ENCODE measurements around the gene SNAPC1. TPM values are rescaled to one million over a fixed set of nuclear protein-coding genes. Genes with fewer than 3 reads are reported as not detected.
"Not testable (repeated sequence)": the region's sequence is repeated elsewhere in the genome, so short reads cannot be mapped to it uniquely, and the experiment has no call there.

The SNAPC1 gene
- polyA plus RNA-seq, 3 donors = 11.9 to 15.5 (median 14.9) TPM

GRCh38 chr14:61749264-61749663 is 13.0 kb upstream of the SNAPC1 start:
- DNase-seq (ENCODE audit: low read depth in 3 of 3, low spot score in 2 of 3) = no peak

GRCh38 chr14:61749867-61750266 is 12.4 kb upstream of the SNAPC1 start:
- no peak for DNase-seq (ENCODE audit: low read depth in 3 of 3, low spot score in 2 of 3)

GRCh38 chr14:61750708-61751474 is 11.3 kb upstream of the SNAPC1 start:
- peak in 2 of 3 donors; percentile 37 to 47 for DNase-seq (ENCODE audit: low read depth in 3 of 3, low spot score in 2 of 3)

- no peak for DNase-seq (ENCODE audit: low read depth in 3 of 3, low spot score in 2 of 3)
Measured at GRCh38 chr14:61751475-61751989, 10.7 kb upstream of the SNAPC1 start.

- no peak for DNase-seq (ENCODE audit: low read depth in 3 of 3, low spot score in 2 of 3)
Measured at GRCh38 chr14:61752626-61753025, 9.6 kb upstream of the SNAPC1 start.

GRCh38 chr14:61753631-61754030 is 8.6 kb upstream of the SNAPC1 start:
- no peak for DNase-seq (ENCODE audit: low read depth in 3 of 3, low spot score in 2 of 3)

- DNase-seq (ENCODE audit: low read depth in 3 of 3, low spot score in 2 of 3) = no peak
Measured at GRCh38 chr14:61754627-61755381, 7.4 kb upstream of the SNAPC1 start.

GRCh38 chr14:61755382-61755742 is 6.9 kb upstream of the SNAPC1 start:
- not testable (repeated sequence) for DNase-seq (ENCODE audit: low read depth in 3 of 3, low spot score in 2 of 3)

- DNase-seq (ENCODE audit: low read depth in 3 of 3, low spot score in 2 of 3) = no peak
Measured at GRCh38 chr14:61756135-61756534, 6.1 kb upstream of the SNAPC1 start.

GRCh38 chr14:61759878-61760277 is 2.3 kb upstream of the SNAPC1 start:
- DNase-seq (ENCODE audit: low read depth in 3 of 3, low spot score in 2 of 3) = no peak

GRCh38 chr14:61761557-61761956 is 663 bp upstream of the SNAPC1 start:
- DNase-seq (ENCODE audit: low read depth in 3 of 3, low spot score in 2 of 3) = no peak

- DNase-seq (ENCODE audit: low read depth in 3 of 3, low spot score in 2 of 3) = no peak
Measured at GRCh38 chr14:61764342-61765122, 2.3 kb downstream of the SNAPC1 start.

- no peak for DNase-seq (ENCODE audit: low read depth in 3 of 3, low spot score in 2 of 3)
Measured at GRCh38 chr14:61765225-61765943, 3.2 kb downstream of the SNAPC1 start.

- DNase-seq (ENCODE audit: low read depth in 3 of 3, low spot score in 2 of 3) = no peak
Measured at GRCh38 chr14:61766151-61766550, 3.9 kb downstream of the SNAPC1 start.

GRCh38 chr14:61768240-61768639 is 6.0 kb downstream of the SNAPC1 start:
- no peak for DNase-seq (ENCODE audit: low read depth in 3 of 3, low spot score in 2 of 3)

- DNase-seq (ENCODE audit: low read depth in 3 of 3, low spot score in 2 of 3) = no peak
Measured at GRCh38 chr14:61769893-61770292, 7.7 kb downstream of the SNAPC1 start.

GRCh38 chr14:61774861-61775260 is 12.6 kb downstream of the SNAPC1 start:
- DNase-seq (ENCODE audit: low read depth in 3 of 3, low spot score in 2 of 3) = no peak

GRCh38 chr14:61780125-61780524 is 17.9 kb downstream of the SNAPC1 start:
- no peak for DNase-seq (ENCODE audit: low read depth in 3 of 3, low spot score in 2 of 3)

GRCh38 chr14:61797309-61797708 is 35.1 kb downstream of the SNAPC1 start:
- DNase-seq (ENCODE audit: low read depth in 3 of 3, low spot score in 2 of 3) = no peak

- DNase-seq (ENCODE audit: low read depth in 3 of 3, low spot score in 2 of 3) = no peak
Measured at GRCh38 chr14:61802010-61802568, 39.9 kb downstream of the SNAPC1 start.
